ENCODE measurements around the gene YRDC.

DNA sequence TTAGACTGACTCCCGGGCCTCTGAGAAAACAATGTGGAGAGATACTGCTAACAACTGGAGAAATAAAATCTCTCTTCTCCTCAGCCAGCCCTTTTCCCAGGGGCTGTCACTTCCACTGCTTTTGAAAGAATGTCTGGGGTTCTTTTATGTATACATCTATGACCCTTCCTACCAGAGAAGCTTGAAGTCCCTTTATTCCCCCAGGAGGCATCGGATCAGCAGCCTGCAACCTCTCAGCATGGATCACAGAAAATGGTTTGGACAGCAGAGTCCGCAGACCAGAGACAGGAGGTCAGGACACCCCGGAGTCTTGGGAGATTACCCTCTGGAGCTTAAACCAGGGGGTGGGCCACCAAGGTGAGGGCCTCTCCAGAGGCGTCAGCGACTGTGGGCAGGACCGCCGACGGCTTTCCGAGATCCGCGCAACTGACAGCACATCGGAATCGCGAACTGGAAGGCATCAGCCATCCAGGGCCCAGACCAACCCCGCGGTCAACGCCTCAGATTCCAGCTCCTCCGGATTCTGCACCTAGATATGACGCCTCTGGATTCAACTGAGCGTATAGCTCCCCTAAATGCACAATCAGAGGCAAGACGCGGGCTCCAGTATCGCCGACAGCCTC, 44.1 kb downstream of the YRDC start:
- TF ChIP-seq, protein P1, sequence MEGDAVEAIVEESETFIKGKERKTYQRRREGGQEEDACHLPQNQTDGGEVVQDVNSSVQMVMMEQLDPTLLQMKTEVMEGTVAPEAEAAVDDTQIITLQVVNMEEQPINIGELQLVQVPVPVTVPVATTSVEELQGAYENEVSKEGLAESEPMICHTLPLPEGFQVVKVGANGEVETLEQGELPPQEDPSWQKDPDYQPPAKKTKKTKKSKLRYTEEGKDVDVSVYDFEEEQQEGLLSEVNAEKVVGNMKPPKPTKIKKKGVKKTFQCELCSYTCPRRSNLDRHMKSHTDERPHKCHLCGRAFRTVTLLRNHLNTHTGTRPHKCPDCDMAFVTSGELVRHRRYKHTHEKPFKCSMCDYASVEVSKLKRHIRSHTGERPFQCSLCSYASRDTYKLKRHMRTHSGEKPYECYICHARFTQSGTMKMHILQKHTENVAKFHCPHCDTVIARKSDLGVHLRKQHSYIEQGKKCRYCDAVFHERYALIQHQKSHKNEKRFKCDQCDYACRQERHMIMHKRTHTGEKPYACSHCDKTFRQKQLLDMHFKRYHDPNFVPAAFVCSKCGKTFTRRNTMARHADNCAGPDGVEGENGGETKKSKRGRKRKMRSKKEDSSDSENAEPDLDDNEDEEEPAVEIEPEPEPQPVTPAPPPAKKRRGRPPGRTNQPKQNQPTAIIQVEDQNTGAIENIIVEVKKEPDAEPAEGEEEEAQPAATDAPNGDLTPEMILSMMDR (IDR thresholded peaks at IDR 0.05 in 4 of 5, conservative IDR thresholded peaks at IDR 0.05 in 1 of 5) = no peak
- no peak for TF ChIP-seq POLR2A (IDR thresholded peaks at IDR 0.05)

Measured in gastrocnemius medialis (tissue), 4 donors.